Activated CD8-positive, alpha-beta memory T cell treated with anti-CD3 and anti-CD28 coated beads, Interleukin-2, amount 10 ng/mL, durations not matched to agents 7 days and 5 days (primary cell): ENCODE results near the gene SLC39A7. TPM values are rescaled to one million over a fixed set of nuclear protein-coding genes. Genes with fewer than 3 reads are reported as not detected.

Source experiments
- ATAC-seq: fragments of 150-1000 bp; cut with Tn5 transposase; one replicate; pipeline ENCODE4 v1.10.0; 2021; ENCODE audit warnings: moderate library complexity
- CTCF ChIA-PET: fragments of 350-600 bp; sonication (Branson Sonifier 250); formaldehyde crosslinking; loops from one replicate; lab custom pipeline; 2021; ENCODE audit warnings: antibody characterized with exemption; lab: Charles Lee
- DNase-seq: peaks from one replicate; pipeline ENCODE4 v3.0.0-alpha.2; 2020
- H3K27ac Mint-ChIP-seq: one replicate; pipeline ENCODE4 v1.8.0; 2021; ENCODE audit warnings: mild to moderate bottlenecking, mixed read lengths
- H3K27me3 Mint-ChIP-seq: one replicate; pipeline ENCODE4 v1.8.0; 2021; ENCODE audit warnings: mixed read lengths
- H3K36me3 Mint-ChIP-seq: one replicate; pipeline ENCODE4 v1.8.0; 2021; ENCODE audit warnings: mild to moderate bottlenecking, mixed read lengths
- H3K4me1 Mint-ChIP-seq: one replicate; pipeline ENCODE4 v1.8.0; 2021; ENCODE audit warnings: mixed read lengths
- H3K4me3 Mint-ChIP-seq: one replicate; pipeline ENCODE4 v1.8.0; 2021; ENCODE audit warnings: mild to moderate bottlenecking, moderate library complexity, mixed read lengths
- H3K9me3 Mint-ChIP-seq: one replicate; pipeline ENCODE4 v1.8.0; 2022; ENCODE audit warnings: low read depth, mixed read lengths
- total RNA-seq, 2 experiments: library from RNA; stranded (reverse); gene quantifications; one replicate each; pipeline ENCODE4 v1.2.3, GENCODE V29; 2021

Gene SLC39A7
- total RNA-seq, 2 experiments from 2014 or later, result 50.1 to 63.9 TPM

GRCh38 chr6:33207552-33208090 lies 7.0 kb downstream of the SLC39A7 start:
- Mint-ChIP-seq H3K27ac (peak overlapping the region; percentile 84), H3K27me3 (peaks cover 3% of the 10 kb centered on the region), H3K9me3 (no peaks in the 10 kb centered on the region), H3K36me3 (peaks cover 25% of the 10 kb centered on the region), H3K4me3 (peak overlapping the region; percentile 82), H3K4me1 (peaks cover 55% of the 10 kb centered on the region)
- ATAC-seq (no peak), DNase-seq (peak; percentile 44)
- CTCF ChIA-PET, result interaction anchor here (2.3 to 4.2 kb wide), 3 partner anchors 9 to 46 kb away, joined by 8 to 35 read pairs (median 10); no protein-coding TSS in a partner anchor

- Mint-ChIP-seq H3K4me3 (peak within 1 kb of the TSS; percentile 82), H3K9me3 (no peaks in the 10 kb centered on the region), H3K27me3 (peaks cover 10% of the 10 kb centered on the region), H3K36me3 (peaks cover 20% of the 10 kb centered on the region), H3K4me1 (peaks cover 55% of the 10 kb centered on the region), H3K27ac (peak within 1 kb of the TSS; percentile 85)
- CTCF ChIA-PET, result interaction anchor here (0.8 to 4.2 kb wide), 7 partner anchors 10 to 82 kb away, joined by 3 to 35 read pairs (median 7); partner anchors contain the start of genes RPS18 and VPS52
- DNase-seq (peak; percentile 89), ATAC-seq (peak; percentile 57)
Measured at GRCh38 chr6:33208091-33208967, 7.7 kb downstream of the SLC39A7 start, which contains the start of gene RING1. Gene RING1, plus strand, starts transcription at chr6:33208500. Its CDS starts 323 bp downstream, at chr6:33208823.

- Mint-ChIP-seq H3K4me1 (peaks cover 49% of the 10 kb centered on the region), H3K9me3 (no peaks in the 10 kb centered on the region)
- no peak for ATAC-seq
Measured at GRCh38 chr6:33209856-33210255, 9.2 kb downstream of the SLC39A7 start.

GRCh38 chr6:33211136-33211535 lies 10.5 kb downstream of the SLC39A7 start:
- no peak for ATAC-seq
- DNase-seq, result no peak
- H3K4me3 Mint-ChIP-seq, result no peak overlapping the region
- H3K4me1 Mint-ChIP-seq, result peaks cover 36% of the 10 kb centered on the region
- peaks cover 28% of the 10 kb centered on the region for H3K27me3 Mint-ChIP-seq
- CTCF ChIA-PET, result no interaction called here
- peaks cover 18% of the 10 kb centered on the region for H3K36me3 Mint-ChIP-seq
- H3K27ac Mint-ChIP-seq, result no peak overlapping the region
- H3K9me3 Mint-ChIP-seq, result no peaks in the 10 kb centered on the region

More at GRCh38 chr6:33209856-33210255, 9.2 kb downstream of the SLC39A7 start:
- no peak overlapping the region for H3K27ac Mint-ChIP-seq
- H3K27me3 Mint-ChIP-seq, result peaks cover 23% of the 10 kb centered on the region
- H3K36me3 Mint-ChIP-seq, result peaks cover 18% of the 10 kb centered on the region
- DNase-seq, result no peak
- no peak overlapping the region for H3K4me3 Mint-ChIP-seq
- CTCF ChIA-PET, result interaction anchor here (2.3 to 4.2 kb wide), 3 partner anchors 11 to 48 kb away, joined by 8 to 35 read pairs (median 10); no protein-coding TSS in a partner anchor

- CTCF ChIA-PET, result no interaction called here
- H3K36me3 Mint-ChIP-seq, result peaks cover 18% of the 10 kb centered on the region
- ATAC-seq, result no peak
- no peaks in the 10 kb centered on the region for H3K9me3 Mint-ChIP-seq
- peaks cover 29% of the 10 kb centered on the region for H3K4me1 Mint-ChIP-seq
- peaks cover 28% of the 10 kb centered on the region for H3K27me3 Mint-ChIP-seq
- no peak overlapping the region for H3K27ac Mint-ChIP-seq
- no peak overlapping the region for H3K4me3 Mint-ChIP-seq
- DNase-seq, result no peak
Measured at GRCh38 chr6:33211666-33212422, 11.2 kb downstream of the SLC39A7 start.

GRCh38 chr6:33212857-33213165 lies 12.1 kb downstream of the SLC39A7 start:
- CTCF ChIA-PET, result no interaction called here
- DNase-seq, result no peak
- no peak for ATAC-seq
- peaks cover 18% of the 10 kb centered on the region for H3K36me3 Mint-ChIP-seq
- no peaks in the 10 kb centered on the region for H3K9me3 Mint-ChIP-seq
- no peak overlapping the region for H3K27ac Mint-ChIP-seq
- H3K27me3 Mint-ChIP-seq, result peaks cover 33% of the 10 kb centered on the region
- H3K4me1 Mint-ChIP-seq, result peaks cover 28% of the 10 kb centered on the region
- no peak overlapping the region for H3K4me3 Mint-ChIP-seq

GRCh38 chr6:33213166-33213988 lies 12.7 kb downstream of the SLC39A7 start:
- Mint-ChIP-seq H3K9me3 (no peaks in the 10 kb centered on the region), H3K27ac (no peak overlapping the region), H3K27me3 (peaks cover 39% of the 10 kb centered on the region), H3K4me1 (peaks cover 28% of the 10 kb centered on the region), H3K36me3 (peaks cover 18% of the 10 kb centered on the region), H3K4me3 (no peak overlapping the region)
- DNase-seq, result peak; percentile 40
- peak; percentile 21 for ATAC-seq
- CTCF ChIA-PET, result no interaction called here

- H3K4me1 Mint-ChIP-seq, result peaks cover 25% of the 10 kb centered on the region
- peaks cover 44% of the 10 kb centered on the region for H3K27me3 Mint-ChIP-seq
- H3K27ac Mint-ChIP-seq, result no peak overlapping the region
- H3K9me3 Mint-ChIP-seq, result no peaks in the 10 kb centered on the region
- H3K4me3 Mint-ChIP-seq, result no peak overlapping the region
- peaks cover 18% of the 10 kb centered on the region for H3K36me3 Mint-ChIP-seq
- no peak for ATAC-seq
- CTCF ChIA-PET, result no interaction called here
- no peak for DNase-seq
Measured at GRCh38 chr6:33213989-33214335, 13.3 kb downstream of the SLC39A7 start.

GRCh38 chr6:33215271-33216116 lies 14.8 kb downstream of the SLC39A7 start:
- CTCF ChIA-PET, result no interaction called here
- Mint-ChIP-seq H3K27me3 (peaks cover 50% of the 10 kb centered on the region), H3K27ac (no peak overlapping the region), H3K36me3 (peaks cover 10% of the 10 kb centered on the region), H3K9me3 (no peaks in the 10 kb centered on the region), H3K4me1 (peaks cover 16% of the 10 kb centered on the region), H3K4me3 (no peak overlapping the region)
- DNase-seq (no peak), ATAC-seq (no peak)

- Mint-ChIP-seq H3K36me3 (peaks cover 8% of the 10 kb centered on the region), H3K4me3 (no peak overlapping the region), H3K4me1 (peaks cover 14% of the 10 kb centered on the region), H3K27ac (no peak overlapping the region), H3K27me3 (peaks cover 51% of the 10 kb centered on the region), H3K9me3 (no peaks in the 10 kb centered on the region)
- CTCF ChIA-PET, result no interaction called here
- no peak for DNase-seq
- no peak for ATAC-seq
Measured at GRCh38 chr6:33216117-33216649, 15.5 kb downstream of the SLC39A7 start.

- CTCF ChIA-PET, result no interaction called here
- Mint-ChIP-seq H3K9me3 (no peaks in the 10 kb centered on the region), H3K4me1 (peaks cover 14% of the 10 kb centered on the region), H3K4me3 (no peak overlapping the region), H3K27ac (no peak overlapping the region), H3K27me3 (peaks cover 61% of the 10 kb centered on the region), H3K36me3 (peaks cover 4% of the 10 kb centered on the region)
- no peak for DNase-seq
- no peak for ATAC-seq
Measured at GRCh38 chr6:33217246-33217645, 16.6 kb downstream of the SLC39A7 start.

- CTCF ChIA-PET, result interaction anchor here (0.7 kb wide), 1 partner anchor 25 kb away, joined by 3 read pairs; no protein-coding TSS in a partner anchor
- Mint-ChIP-seq H3K4me1 (peaks cover 11% of the 10 kb centered on the region), H3K36me3 (peaks cover 2% of the 10 kb centered on the region), H3K27me3 (peaks cover 61% of the 10 kb centered on the region), H3K4me3 (no peak overlapping the region), H3K9me3 (no peaks in the 10 kb centered on the region), H3K27ac (no peak overlapping the region)
- no peak for DNase-seq
- no peak for ATAC-seq
Measured at GRCh38 chr6:33217681-33218080, 17.0 kb downstream of the SLC39A7 start.
